GM18867 (cell line): ENCODE measurements around the gene MAN2B2.

Experiments used
- ATAC-seq: cut with Tn5 transposase; IDR thresholded peaks from one replicate; pipeline ENCODE4 v1.9.1; 2021; ENCODE audit warnings: mild to moderate bottlenecking, moderate library complexity; ENCODE audit not compliant: unreplicated experiment

MAN2B2 gene

DNA sequence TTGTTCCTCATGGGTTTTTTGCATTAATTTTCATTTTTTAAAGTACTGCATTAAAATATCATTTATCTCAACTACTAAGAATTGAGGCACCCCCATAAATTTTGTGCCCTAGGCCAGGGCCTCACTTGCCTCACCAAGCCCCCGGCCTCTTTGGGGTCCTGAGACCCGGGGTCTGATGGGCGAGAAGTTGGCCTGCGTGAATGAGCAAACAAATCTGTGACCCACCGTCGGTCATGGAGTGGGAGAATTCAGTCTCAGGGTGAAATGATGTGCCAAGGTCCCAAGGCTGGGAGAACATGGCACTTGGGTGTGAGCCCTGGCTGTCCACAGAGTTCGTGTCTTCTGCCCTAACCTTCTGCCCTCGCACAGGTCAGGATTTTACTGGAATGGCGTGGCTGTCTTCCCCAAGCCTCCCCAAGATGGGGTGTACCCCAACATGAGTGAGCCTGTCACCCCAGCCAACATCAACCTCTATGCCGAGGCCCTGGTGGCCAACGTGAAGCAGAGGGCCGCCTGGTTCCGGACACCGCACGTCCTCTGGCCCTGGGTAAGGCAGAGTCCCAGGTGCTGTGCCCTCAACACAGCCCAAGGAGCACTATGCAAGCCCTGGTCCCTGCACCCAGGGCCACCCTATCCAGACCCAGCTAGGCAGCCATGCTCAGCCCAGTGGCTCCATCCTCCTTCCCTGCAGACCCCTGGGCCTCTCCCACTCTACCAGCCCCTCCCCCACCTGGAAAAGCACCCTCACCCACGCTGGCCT lies 18.0 kb downstream of the MAN2B2 start:
- no peak for ATAC-seq

DNA sequence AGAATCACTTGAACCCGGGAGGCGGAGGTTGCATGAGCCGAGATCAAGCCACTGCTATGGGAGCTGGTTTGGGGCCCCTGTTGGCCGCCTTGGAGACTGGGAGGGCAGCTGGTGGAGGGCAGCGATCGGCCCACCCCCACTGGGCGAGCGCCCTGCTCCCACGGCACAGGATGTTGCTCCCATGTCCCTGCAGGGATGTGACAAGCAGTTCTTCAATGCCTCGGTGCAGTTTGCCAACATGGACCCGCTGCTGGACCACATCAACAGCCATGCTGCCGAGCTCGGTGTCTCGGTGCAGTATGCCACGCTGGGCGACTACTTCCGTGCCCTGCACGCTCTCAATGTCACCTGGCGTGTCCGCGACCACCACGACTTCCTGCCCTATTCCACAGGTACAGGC lies 19.4 kb downstream of the MAN2B2 start:
- ATAC-seq = no peak

DNA sequence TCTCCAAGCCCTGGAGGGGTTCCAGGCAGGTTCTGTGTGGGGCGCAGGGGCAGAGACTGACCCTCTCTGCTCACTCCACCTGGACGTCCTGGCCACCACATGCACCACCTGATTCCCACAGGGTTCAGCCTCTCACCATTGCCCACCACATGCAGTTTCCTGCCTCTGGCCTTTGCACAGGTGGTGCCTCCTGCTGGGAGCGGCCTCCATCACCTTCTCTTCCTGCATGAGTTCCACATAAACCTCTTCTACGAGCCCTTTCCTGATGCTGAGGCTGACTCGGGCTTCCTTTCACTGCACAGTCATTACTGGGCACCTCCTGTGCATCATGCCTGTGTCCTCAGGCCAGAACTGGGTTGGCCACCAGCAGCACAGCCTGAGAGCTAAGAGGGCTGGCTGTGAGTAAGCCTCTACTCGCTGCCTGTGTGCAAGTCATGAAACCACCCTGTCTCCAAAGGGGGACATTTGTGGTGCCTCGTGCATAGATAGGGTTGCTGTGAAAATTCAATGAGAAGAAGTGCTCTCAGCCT lies 19.9 kb downstream of the MAN2B2 start:
- ATAC-seq = no peak

GRCh38 chr4:6595897-6596537 lies 21.0 kb downstream of the MAN2B2 start:
- no peak for ATAC-seq

GRCh38 chr4:6596948-6597347 lies 22.0 kb downstream of the MAN2B2 start:
- no peak for ATAC-seq

DNA sequence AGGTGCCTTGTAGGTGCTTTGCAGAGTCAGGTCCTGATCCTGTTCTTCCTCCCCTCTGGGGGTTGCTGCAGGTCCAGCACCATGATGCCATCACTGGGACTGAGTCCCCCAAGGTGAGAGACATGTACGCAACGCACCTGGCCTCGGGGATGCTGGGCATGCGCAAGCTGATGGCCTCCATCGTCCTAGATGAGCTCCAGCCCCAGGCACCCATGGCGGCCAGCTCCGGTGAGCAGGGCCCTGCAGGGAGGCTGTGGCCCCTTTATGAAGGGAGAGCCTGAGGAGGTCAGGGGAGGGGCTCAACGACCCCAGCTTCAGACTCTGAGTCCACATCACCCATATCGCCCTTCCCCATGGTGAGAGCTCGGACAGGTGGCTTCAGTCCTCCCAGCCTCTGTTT lies 23.1 kb downstream of the MAN2B2 start:
- no peak for ATAC-seq

GRCh38 chr4:6598641-6599040 lies 23.7 kb downstream of the MAN2B2 start:
- no peak for ATAC-seq

- ATAC-seq = no peak
Observed at GRCh38 chr4:6601661-6602250, 26.8 kb downstream of the MAN2B2 start.

- ATAC-seq = no peak
Observed at GRCh38 chr4:6602289-6602688, 27.3 kb downstream of the MAN2B2 start.

GRCh38 chr4:6603128-6603527 lies 28.1 kb downstream of the MAN2B2 start:
- no peak for ATAC-seq

DNA sequence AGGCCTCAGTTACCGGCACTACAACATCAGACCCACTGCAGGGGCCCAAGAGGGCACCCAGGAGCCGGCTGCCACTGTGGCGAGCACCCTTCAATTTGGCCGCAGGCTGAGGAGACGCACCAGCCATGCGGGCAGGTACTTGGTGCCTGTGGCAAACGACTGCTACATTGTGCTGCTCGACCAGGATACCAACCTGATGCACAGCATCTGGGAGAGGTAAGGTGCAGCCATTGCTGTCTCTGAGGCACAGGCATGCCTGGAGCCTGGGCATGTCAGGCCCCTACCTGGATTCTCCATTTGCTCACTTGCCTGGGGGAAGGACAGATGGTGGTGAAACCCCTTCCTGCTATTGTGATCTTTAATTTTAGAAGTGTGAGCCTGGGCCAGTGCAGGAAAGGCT lies 30.1 kb downstream of the MAN2B2 start:
- ATAC-seq = no peak

DNA sequence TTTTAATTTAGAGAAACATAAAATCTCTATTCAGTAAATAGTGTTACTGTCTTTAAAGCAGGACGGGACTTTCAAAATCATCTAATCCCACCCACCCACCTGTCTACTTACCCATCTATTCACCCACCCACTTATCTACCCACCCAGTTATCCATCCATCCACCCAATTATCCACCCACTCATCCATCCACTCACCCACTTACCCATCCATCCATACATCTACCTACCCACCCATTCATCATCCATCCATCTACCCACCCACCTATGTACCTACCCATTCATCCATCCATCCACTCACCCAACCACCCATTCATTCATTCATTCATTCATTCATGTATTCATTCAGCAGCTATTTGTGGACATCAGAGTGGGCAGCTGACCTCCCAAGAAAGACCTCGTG lies 30.6 kb downstream of the MAN2B2 start:
- no peak for ATAC-seq

GRCh38 chr4:6606465-6607235 lies 31.7 kb downstream of the MAN2B2 start:
- no peak for ATAC-seq

GRCh38 chr4:6607368-6608055 lies 32.5 kb downstream of the MAN2B2 start:
- ATAC-seq = no peak

- ATAC-seq = no peak
Observed at GRCh38 chr4:6608758-6609414, 33.9 kb downstream of the MAN2B2 start.

DNA sequence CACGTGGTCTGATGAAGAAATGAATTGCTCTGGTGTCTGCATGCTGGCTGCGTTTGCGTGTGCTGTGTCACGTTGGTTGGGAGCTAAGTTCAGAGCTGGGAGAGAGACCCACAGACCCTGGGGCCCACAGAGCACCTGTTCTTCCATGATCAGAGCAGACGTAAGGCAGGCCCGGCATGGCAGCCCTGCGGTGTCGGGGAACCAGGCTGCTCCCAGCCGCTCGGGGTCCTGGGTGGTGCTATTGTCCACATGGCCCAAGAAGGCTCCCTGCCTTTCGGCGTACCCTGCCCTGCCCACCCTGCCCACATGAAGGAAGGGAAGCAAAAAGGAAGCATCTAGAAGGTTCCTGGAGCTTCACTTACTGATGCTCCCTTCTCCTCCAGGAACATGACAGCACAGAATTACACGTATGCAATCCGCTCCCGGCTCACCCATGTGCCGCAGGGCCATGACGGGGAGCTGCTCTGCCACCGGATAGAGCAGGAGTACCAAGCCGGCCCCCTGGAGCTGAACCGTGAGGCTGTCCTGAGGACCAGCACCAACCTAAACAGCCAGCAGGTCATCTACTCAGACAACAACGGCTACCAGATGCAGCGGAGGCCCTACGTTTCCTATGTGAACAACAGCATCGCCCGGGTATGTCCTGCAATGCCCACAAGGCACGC lies 34.6 kb downstream of the MAN2B2 start:
- ATAC-seq = no peak

- ATAC-seq = no peak
Observed at GRCh38 chr4:6610856-6611430, 36.0 kb downstream of the MAN2B2 start.

GRCh38 chr4:6612961-6613675 lies 38.1 kb downstream of the MAN2B2 start:
- no peak for ATAC-seq
